Prostate gland (tissue), 2 donors: ENCODE measurements around the gene CEP112. TPM values are rescaled to one million over a fixed set of nuclear protein-coding genes. Genes with fewer than 3 reads are reported as not detected.

Experiments used
- DNase-seq: peaks from one replicate; pipeline ENCODE4 v3.0.0-alpha.2; 2019; ENCODE audit warnings: low spot score
- H3K27ac ChIP-seq, 2 donors: fragments of 200-600 bp; sonication (generic); 2 replicates each; pipeline ENCODE4 v1.5.1; 2017 to 2019
- H3K27me3 ChIP-seq: fragments of 200-600 bp; sonication (generic); replicated peaks from 2 replicates; pipeline ENCODE4 v1.5.1; 2019; ENCODE audit not compliant: insufficient read depth
- H3K36me3 ChIP-seq, 2 donors: fragments of 200-600 bp; sonication (generic); 1 replicate in 1 of 2; 2 replicates in 1 of 2; pipeline versions ENCODE4 v1.5.1 to v1.8.1; 2017 to 2019
- H3K4me1 ChIP-seq: fragments of 200-600 bp; sonication (generic); replicated peaks from 2 replicates; pipeline ENCODE4 v1.5.1; 2019
- H3K4me3 ChIP-seq, 2 donors: fragments of 200-600 bp; sonication (generic); 2 replicates each; pipeline ENCODE4 v1.5.1; 2017 to 2019
- H3K9me3 ChIP-seq: fragments of 200-600 bp; sonication (generic); 2 replicates; pipeline ENCODE4 v1.5.1; 2017
- CTCF ChIP-seq, 4 experiments: fragments of 200-600 bp in 2 of 4; fragments of 450-650 bp in 2 of 4; sonication (generic) in 2 of 4; IDR thresholded peaks; 1 replicate in 3 of 4; 2 replicates in 1 of 4; pipeline ENCODE4 v1.5.1; 2016 to 2019; ENCODE audit warnings: antibody characterized with exemption in 4 of 4, mild to moderate bottlenecking in 2 of 4, moderate library complexity in 2 of 4
- POLR2A ChIP-seq: fragments of 450-650 bp; IDR thresholded peaks from one replicate; pipeline ENCODE4 v1.6.1; 2016; ENCODE audit warnings: antibody characterized with exemption, mild to moderate bottlenecking
- POLR2AphosphoS5 ChIP-seq: sonication (generic); formaldehyde crosslinking; IDR thresholded peaks from one replicate; pipeline ENCODE4 v1.6.1; 2017; ENCODE audit warnings: antibody characterized with exemption
- WGBS: methylation state at CpG from one replicate; pipeline ENCODE4 v1.1.5; 2018; 5-methylcytosine and 5-hydroxymethylcytosine counted together
- intact Hi-C: fragments of 100-400 bp; cut with DNase I; formaldehyde crosslinking; loops from one replicate; pipeline ENCODE4 v1.14.2; 2022
- total RNA-seq, 2 donors: library from RNA; depleted of rRNA; stranded (reverse); fragments of >200 nt; gene quantifications; one replicate each; pipeline ENCODE4 v1.1.0, GENCODE V29; 2016

The CEP112 gene
- total RNA-seq, 2 donors from 2014 or later: 2.3 to 22.8 TPM

- 94% methylated on average over 2 of the region's 2 CpGs for WGBS
- Histone ChIP-seq H3K27ac (no peak overlapping the region), H3K4me1 (no peaks in the 10 kb centered on the region), H3K36me3 (no peaks in the 10 kb centered on the region), H3K4me3 (no peak overlapping the region), H3K9me3 (no peaks in the 10 kb centered on the region), H3K27me3 (no peaks in the 10 kb centered on the region)
- intact Hi-C loops: no loop called here
- DNase-seq: no peak
- no peak for TF ChIP-seq CTCF (IDR thresholded peaks at IDR 0.05)
These were observed 244.1 kb downstream of the CEP112 start for GRCh38 chr17:65947831-65948230.

GRCh38 chr17:65942592-65942991 lies 249.3 kb downstream of the CEP112 start:
- DNase-seq: no peak
- H3K36me3 ChIP-seq: no peaks in the 10 kb centered on the region
- 96% methylated on average over 1 of the region's 1 CpG for WGBS
- no peaks in the 10 kb centered on the region for H3K9me3 ChIP-seq
- intact Hi-C loops: no loop called here
- no peaks in the 10 kb centered on the region for H3K27me3 ChIP-seq
- H3K4me3 ChIP-seq: no peak overlapping the region
- TF ChIP-seq POLR2A (no peak), CTCF (IDR thresholded peaks at IDR 0.05) (no peak), POLR2AphosphoS5 (no peak)
- H3K4me1 ChIP-seq: no peaks in the 10 kb centered on the region
- no peak overlapping the region for H3K27ac ChIP-seq

- Histone ChIP-seq H3K9me3 (no peaks in the 10 kb centered on the region), H3K4me3 (no peak overlapping the region), H3K27me3 (no peaks in the 10 kb centered on the region), H3K36me3 (no peaks in the 10 kb centered on the region), H3K4me1 (no peaks in the 10 kb centered on the region), H3K27ac (no peak overlapping the region)
- TF ChIP-seq POLR2AphosphoS5: no peak
- peak in 1 of 4 experiments; percentile 15 for TF ChIP-seq CTCF (IDR thresholded peaks at IDR 0.05)
- no peak for TF ChIP-seq POLR2A
- intact Hi-C loops: no loop called here
- 89% methylated on average over 4 of the region's 4 CpGs for WGBS
- no peak for DNase-seq
These were observed 250.5 kb downstream of the CEP112 start for GRCh38 chr17:65941356-65941899.

- H3K4me3 ChIP-seq: no peak overlapping the region
- H3K9me3 ChIP-seq: no peaks in the 10 kb centered on the region
- H3K36me3 ChIP-seq: no peaks in the 10 kb centered on the region
- no peaks in the 10 kb centered on the region for H3K4me1 ChIP-seq
- TF ChIP-seq CTCF (IDR thresholded peaks at IDR 0.05): no peak
- TF ChIP-seq POLR2A: no peak
- TF ChIP-seq POLR2AphosphoS5: no peak
- no peaks in the 10 kb centered on the region for H3K27me3 ChIP-seq
- WGBS: 86% methylated on average over 3 of the region's 3 CpGs
- intact Hi-C loops: no loop called here
- no peak overlapping the region for H3K27ac ChIP-seq
- DNase-seq: no peak
These were observed 255.9 kb downstream of the CEP112 start for GRCh38 chr17:65936013-65936412.

- no peak for TF ChIP-seq CTCF (IDR thresholded peaks at IDR 0.05)
- no peak for TF ChIP-seq POLR2A
- Histone ChIP-seq H3K4me3 (no peak overlapping the region), H3K27ac (no peak overlapping the region), H3K4me1 (no peaks in the 10 kb centered on the region), H3K36me3 (no peaks in the 10 kb centered on the region), H3K27me3 (no peaks in the 10 kb centered on the region), H3K9me3 (no peaks in the 10 kb centered on the region)
- 72% methylated on average over 4 of the region's 4 CpGs for WGBS
- intact Hi-C loops: no loop called here
- DNase-seq: no peak
These were observed 258.6 kb downstream of the CEP112 start for GRCh38 chr17:65933290-65933689.
